Right hindlimb (tissue), 1 donor: ENCODE data around the gene SPDYE1.
"Not testable (repeated sequence)": the region's sequence is repeated elsewhere in the genome, so short reads cannot be mapped to it uniquely, and the experiment has no call there.

Experiments used
- DNase-seq: peaks from one replicate; pipeline ENCODE4 v3.0.0-alpha.2; 2018

SPDYE1 gene, protein sequence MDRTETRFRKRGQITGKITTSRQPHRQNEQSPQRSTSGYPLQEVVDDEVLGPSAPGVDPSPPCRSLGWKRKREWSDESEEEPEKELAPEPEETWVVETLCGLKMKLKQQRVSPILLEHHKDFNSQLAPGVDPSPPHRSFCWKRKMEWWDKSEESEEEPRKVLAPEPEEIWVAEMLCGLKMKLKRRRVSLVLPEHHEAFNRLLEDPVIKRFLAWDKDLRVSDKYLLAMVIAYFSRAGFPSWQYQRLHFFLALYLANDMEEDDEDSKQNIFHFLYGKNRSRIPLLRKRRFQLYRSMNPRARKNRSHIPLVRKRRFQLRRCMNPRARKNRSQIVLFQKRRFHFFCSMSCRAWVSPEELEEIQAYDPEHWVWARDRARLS

DNA sequence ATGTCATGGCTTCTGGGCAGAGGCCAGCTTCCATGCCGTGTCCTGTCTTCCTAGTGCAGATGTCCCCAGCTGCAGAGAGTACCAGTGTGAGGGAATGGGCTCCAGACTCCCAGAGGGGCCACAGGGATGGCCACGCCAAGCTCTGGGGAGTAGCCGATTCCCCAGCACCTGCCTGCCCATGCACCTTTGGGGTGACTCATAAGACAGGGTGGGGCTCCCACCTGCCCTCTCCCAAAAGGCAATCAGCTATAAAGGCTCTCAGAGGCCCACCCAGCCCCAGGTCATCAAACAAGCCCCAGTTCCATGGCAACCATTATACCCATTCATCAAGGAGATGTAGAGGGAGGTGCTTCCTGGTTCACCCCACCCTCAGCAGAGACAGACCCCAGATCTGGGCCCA lies at the start of gene SPDYE1:
SPDYE1 (plus strand) TSS at position 366 of the 400 bp plus-strand sequence. CDS start 2,053 bp downstream, outside the sequence.
- DNase-seq: not testable (repeated sequence)

DNA sequence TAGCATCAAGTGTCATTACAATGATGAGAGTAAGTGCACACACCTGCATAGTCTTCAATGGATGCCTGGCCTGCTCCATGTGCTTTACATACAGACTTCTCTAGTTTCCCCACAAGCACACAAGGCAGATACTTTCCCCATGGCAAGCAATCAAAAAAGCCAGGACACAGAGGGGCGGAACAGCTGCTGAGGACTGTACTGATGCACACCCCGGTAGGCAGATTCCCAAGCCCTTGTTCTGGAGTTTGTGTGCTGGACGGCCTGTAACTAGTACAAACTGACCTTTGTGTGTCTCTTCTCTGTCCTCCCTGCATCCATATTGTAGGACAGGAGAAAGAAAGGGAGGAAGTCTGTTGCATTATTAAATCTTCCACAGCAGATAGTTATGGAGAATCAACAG lies 45.7 kb upstream of the SPDYE1 start:
- no peak for DNase-seq

DNA sequence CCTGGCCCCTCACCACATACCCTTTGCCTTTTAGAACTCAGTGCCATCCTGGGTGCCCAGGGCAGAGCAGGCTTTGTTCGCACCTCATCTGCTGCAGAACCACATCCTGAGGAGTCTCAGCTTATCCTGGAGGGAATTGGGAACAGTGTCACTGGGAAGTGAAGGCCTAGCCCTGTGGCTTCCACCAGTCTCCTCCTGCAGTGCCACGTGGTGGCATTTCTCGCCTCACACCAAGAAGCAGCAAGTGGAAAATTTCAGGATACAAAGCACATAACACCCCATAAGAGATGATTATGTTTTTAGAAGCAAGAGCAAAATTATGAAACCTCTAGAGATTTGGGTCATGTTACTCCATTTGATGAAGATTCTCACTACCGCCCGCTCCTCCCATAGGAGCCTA lies 44.6 kb upstream of the SPDYE1 start:
- no peak for DNase-seq

DNA sequence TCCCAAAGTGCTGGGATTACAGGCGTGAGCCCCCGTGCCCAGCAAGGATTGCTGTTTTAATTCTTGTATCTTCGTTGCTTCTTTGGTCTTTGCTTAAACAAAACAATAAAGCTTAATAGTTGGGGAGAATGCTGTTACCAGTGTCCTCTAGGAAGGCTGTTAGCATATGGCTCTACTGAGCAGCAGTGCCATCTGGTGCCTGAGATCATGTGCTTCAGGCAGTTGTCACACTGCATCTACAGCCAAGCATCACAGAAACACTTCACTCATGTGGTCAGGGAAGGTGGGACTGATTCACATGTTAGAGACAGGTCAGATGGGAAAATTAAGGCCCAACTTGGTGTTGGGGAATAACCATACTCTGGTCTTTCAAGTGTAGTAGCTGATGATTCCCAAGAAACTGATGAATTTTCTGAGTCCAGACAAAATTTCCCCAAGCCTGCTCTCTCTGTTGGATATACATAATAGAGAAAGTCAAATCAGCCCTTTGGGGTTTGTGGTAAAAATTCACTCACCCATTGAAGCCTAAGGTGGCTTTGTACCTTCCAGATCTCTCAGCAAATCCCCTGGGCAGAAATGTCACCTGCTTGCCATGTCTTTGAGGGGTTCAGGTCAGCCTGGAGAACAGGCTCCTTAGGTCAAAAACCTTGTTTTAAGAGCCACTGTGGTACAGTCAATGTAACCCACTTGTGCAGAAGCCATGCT lies 43.0 kb upstream of the SPDYE1 start:
- peak; percentile 49 for DNase-seq

DNA sequence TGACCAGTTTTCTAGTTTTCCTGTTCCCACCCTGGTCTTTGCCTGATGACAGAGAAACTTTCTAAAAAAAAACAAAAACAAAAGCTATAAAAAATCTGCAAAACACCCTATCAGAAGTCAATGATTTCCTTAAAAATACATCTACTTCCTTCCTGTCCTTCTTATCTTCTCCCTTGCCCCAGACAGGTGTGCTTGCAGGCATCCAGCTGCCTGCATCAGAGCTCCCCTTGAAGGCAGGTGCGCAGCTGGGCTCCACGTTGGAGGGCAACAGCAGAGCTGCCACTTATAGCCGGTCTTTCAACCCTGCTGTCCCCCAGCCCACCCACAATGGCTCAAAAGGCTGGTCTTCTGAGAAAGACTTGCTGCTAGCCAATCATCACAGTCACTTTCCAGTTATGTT lies 41.7 kb upstream of the SPDYE1 start:
- no peak for DNase-seq

DNA sequence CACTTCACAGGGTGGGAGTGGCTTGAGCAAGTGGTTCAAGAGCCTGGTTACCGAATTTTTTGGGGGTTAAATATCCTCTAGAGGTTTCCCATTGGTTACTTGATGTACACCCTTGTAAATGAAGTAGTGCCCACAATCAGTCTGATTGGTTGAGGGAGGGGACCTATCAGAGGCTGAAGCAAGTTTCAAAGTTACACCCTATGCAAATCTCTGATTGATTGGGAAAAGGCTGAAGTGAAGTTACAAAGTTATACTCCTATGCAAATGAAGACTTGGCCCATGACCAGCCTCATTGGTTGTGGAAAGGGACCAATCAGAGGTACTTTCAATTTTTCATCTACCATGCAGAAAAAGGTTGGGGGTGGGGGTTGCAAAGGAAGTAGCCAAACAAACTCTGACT lies 36.8 kb upstream of the SPDYE1 start:
- DNase-seq: no peak

DNA sequence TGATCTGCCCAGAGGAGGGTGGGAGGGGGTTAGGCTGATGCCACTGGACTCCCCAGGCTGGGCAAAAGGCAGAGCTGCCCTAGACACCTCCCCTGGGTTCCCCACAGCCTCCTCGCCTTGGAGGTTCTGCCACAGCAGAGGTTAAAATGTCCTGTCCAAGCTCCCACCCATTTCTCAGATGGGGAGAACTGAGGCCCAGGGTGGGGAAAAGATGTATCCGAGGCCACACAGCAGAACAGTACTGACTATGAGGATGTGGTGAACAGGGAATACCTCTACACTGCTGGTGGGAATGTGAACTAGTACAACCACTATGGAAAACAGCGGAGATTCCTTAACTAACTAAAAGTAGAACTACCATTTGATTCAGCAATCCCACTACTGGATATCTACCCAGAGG lies 31.3 kb upstream of the SPDYE1 start:
- not testable (repeated sequence) for DNase-seq

DNA sequence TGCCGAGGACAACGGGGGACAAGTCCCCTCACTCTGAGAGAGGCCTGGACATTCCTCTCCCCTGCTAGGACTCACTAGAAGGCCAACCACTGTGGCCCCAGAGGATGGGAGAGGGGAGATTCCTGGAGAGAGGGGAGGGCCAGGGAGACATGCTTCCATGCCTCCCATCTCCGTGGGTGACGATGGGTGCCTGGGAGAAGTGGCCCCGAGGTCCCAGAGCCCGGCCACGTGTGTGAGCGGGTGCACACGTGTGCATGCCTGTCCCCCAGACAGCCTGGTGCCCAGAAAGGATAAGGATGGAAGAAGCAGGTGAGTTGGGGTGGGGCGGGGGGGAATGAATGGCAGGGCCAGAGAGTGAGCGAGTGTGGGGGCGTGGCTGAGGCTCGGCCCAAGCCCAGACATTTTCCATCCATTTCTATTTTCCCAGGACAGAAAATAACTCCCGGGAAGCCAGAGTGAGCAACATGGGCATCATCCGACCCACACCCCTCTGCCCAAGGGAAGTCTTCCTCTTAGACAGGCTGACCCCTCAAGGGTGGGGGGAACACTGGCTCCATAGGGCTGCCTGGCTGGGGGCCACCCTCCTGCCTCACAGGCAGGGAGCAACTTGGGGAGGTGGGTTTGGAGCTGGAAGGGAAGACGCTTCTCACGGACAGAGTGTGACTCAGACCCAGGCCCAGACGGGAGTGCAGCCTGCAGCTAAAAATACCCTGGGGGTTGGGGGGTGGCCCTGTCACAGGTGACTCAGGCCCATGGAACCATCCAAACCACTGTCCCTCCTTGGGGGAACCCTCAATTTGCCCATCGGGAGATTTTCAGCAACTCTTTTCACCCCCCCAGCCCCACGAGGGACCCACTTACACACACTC lies 29.3 kb upstream of the SPDYE1 start:
- DNase-seq: not testable (repeated sequence)

DNA sequence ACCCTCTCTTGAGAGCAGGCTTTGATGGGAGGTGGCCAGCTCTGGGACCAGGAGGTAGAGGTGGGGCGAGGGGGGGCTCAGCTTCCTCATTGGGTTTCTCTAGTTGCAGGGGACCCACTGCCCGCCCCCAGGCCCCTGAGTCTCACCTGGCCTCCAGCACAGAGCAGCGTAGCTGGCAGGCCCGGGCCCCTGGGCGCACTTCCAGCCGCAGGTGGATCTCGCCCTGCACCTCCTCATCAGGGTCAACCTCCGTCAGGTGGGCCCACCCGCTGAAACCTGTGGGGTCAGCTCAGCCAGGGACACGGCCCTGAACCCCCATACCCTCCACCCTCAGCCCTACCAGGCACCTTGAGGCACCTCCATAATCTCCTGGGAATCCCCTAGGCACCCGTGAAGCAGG lies 28.1 kb upstream of the SPDYE1 start:
- DNase-seq: not testable (repeated sequence)

DNA sequence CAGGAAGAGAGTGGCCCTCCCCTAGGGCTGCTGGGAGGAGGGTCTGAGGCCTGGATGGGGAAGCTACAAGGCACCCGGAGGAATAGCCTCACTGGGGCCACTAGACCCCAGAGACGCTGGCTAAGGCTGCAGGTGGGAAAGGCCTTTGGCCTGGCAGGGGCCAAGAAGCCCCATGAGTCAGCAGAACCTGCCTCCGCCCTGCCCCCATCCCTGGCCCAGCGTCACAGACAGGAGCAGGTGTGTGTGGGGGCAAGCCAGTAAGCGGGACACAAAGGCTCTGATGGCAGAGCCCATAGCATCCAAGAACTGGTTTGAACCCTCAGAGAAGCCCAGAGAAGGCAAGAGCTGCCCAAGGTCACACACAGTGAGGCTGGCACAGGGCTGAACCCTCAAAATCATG lies 27.0 kb upstream of the SPDYE1 start:
- not testable (repeated sequence) for DNase-seq

DNA sequence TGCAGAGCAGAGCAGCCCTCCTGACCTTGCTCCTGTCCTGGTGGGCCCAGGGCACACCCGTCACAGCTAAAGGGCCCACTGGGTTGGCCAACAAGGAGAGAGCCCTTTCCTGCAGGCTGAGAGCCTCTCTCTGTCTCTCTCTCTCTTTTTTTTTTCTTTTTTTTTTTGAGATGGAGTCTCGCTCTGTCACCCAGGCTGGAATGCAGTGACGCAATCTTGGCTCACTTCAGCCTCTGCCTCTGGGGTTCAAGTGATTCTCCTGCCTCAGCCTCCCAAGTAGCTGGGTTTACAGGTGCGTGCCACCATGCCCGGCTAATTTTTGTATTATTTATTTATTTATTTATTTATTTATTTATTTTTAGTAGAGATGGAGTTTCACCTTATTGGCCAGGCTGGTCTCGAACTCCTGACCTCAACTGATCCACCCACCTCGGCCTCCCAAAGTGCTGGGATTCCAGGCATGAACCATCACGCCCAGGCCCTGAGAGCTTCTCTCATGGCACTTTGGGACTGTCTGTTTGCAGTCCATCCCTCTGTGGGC lies 23.6 kb upstream of the SPDYE1 start:
- not testable (repeated sequence) for DNase-seq

DNA sequence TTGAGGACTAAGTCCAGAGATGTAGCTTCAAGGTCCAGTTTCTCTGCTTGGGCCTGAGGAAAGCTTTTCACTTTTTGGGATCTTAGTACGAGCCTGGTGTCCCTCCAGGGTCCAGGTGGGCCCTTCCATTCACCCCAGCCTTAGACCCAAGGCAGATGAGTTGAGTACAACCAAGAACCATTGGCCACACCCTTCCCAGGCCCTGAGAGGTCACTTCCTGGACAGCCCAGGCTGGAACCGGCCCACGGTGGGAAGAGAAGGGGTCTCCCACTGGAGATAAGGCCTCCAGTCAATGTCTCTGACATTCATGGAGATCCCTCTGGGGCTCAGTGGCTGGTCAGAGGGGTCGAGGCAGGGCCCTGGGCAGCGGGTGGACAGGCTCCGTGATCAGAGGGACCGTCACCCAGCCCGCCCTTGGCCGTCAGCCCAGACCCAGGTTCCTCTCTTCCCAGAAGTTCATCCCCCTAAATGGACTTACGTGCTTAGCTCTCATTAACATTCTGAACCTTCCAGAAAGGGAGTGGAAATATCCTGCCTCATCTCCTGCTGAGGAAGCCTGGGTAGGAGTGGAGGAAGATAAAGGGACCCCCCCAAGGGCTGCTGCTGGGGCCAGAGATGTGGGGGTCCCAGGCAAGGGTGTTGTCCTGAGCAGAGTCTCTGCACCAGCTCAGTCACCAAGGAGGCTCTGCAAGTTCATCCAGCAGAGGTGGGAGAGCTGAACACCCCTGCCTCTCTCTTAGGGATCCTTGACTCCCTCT lies 22.8 kb upstream of the SPDYE1 start:
- DNase-seq: not testable (repeated sequence)

DNA sequence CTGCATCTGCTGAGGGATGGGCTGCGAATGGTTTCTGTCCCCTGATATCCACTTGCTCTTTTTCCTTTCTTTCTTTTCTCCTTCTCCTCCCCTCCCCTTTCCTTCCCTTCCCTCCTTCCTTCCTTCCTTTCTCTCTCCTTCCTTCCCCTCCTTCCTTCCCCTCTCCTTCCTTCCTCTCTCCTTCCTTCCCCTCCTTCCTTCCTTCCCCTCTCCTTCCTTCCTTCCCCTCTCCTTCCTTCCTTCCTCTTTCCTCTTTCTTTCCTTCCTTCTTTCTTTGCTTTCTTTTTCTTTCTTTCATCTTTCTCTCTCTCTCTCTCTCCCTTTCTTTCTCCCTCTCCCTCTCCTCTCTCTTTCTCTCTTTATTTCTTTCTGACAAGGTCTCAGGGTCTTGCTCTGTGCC lies 20.2 kb upstream of the SPDYE1 start:
- no peak for DNase-seq

DNA sequence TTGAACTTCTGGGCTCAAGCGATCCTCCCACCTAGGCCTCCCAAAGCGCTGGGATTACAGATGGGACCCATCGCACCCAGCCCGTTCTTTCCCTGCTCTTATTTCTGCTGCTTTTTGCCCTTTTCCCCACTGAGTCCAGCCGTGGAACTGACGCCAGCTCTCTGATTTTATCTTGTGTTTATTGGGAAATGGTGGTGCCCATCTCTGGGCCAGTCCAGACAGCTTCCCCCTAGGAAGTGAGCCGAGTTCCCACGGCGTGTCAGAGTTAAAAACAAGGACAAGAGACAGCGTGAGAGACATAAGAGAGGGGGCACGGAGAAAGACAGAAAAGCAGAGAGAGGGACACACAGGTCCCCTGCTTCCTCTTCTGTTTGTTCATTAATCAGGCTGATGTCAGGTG lies 19.6 kb upstream of the SPDYE1 start:
- not testable (repeated sequence) for DNase-seq

DNA sequence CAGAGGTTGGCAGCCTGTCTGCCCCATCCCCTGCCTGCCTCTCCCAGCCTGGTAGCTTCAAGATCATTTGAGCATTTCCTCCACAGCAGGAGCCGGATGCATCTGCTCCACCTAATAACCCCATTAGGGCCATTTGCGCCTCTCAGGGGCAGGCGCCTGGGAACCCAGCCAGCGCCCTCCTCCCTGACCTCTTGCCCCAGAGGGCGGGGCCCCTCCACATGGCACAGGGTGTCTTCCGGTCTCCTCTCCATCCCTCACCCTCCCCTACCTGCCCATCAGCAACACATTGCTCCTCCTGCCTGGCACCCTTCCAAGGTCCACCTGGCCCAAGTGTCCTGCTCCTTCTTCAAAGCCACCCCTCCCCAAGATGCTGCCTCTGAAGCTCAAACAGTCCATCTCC lies 14.8 kb upstream of the SPDYE1 start:
- not testable (repeated sequence) for DNase-seq

DNA sequence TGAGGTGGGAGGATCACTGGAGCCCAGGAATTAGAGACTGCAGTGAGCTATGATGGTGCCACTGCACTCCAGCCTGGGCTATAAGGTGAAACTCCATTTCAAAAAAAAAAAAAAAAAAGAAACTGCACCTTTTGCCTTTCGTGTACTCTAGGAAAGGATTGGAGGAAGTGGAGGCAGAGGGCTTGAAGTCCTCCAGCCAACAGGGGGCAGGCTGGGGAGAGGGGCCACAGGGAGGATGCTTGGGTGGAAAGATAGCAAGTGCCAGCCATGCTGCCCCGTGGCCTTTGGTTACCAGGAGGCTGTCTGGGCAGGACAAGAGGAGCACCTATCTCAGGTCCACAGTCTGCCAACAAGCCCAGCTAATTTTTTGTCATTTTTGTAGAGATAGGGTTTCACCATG lies 14.0 kb upstream of the SPDYE1 start:
- not testable (repeated sequence) for DNase-seq

DNA sequence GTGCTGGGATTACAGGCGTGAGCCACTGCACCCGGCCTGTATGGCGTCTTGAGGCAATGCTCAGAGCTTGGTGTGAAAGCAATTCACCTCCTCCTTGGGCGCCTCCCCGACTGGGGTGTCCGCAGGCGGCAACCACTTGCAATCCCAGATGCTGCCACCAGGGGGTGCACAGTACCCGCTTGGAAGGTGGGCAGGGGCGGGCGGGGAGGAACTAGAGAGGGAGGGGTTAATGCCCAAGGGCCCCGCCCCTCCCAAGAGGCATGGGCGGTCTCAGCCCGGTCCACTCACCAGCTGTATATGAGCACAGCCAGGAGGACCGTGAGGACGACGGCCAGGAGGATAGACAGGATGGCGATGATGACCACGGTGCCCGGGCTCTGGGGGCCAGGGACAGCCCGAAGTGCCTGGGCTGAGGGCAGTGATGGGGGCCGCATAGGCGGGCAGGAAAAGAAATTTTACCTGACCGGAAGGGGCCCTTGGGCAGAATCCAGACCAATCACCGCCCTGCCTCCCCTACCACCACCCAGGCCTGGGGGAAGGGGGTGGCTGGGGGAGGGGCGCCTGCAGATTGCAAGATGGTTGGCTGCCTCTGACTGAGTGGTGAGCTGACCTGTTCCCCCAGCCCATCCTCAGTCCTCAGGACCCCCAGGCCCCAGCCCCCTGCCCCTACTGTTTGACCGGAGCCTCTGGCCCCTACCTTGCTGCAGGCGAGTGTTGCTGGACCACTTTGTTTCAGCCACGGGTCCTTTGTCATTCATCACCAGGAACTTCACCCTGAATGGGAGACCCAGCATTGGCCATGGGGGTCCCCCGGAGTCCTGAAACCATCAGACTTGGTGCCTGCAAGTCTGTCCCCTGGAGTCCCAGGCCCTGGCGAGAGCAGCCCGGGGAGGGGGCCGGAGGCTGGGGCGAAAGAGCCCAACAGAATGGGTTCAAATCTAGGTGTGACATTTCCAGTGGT lies 11.5 kb upstream of the SPDYE1 start:
- DNase-seq: peak; percentile 53

DNA sequence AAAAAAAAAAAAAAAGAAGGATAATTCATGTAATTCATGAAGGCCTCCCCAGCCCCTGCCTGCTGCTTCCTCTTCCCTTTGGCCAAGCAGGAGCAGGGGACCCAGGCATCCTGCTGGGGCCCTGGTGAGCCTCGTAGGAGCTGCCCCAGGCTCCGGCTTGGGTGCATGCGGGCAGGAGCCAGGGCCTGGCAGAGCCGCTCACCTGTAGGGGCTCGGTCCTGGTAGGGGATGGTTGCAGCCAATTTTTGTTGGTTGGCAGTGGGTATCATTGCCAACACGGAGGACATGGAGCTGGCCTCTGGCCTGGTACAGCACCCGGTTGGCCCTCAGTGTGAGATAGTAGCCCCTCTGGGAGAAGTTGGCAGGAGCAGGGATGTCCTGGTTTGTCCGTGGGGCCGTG lies 10.2 kb upstream of the SPDYE1 start:
- not testable (repeated sequence) for DNase-seq

DNA sequence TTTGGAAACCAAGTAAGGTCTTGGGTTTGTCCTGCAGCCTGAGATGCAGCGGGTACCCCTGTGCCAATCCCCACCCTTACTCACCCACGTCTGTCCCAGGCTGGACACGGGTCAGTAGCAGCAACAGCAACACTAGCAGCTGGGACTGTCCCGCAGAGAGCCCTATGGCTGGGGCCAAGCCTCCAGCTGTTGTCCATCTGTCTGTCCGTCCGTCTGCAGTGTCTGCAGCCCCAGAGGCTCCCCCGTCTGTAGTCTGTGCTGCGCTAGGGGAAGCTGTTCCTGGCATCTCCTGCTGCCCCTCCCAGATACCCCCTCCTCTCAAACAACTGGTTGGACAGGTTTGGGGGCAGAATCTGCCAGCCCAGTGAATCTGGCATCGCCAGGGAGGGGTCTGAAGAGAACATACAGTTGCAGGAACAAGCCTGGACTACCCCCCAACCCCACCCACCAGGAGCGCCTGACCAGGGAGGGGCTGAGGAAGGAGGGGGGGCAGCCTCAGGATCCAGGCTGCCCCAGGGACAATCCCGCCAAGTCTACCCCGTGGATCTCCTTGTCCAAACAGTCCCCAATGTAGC lies 7.6 kb upstream of the SPDYE1 start:
- DNase-seq: peak; percentile 32

DNA sequence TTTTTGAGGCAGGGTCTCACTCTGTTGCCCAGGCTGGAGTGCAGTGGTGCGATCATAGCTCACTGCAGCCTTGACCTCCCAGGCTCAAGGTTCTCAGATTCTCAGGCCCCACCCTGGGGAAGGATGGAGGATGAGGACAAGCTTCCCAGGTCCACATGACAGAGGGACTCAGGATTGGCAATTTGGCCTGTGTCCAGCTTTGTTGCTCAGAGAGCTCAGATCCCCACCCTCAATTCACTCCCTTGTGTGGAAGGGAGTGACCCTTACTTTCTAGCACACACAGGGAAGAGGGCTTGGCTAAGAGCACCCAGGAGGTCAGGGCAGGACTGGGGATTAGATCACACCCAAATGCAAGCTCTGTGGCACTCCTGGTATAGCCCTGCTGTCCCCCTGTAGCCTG lies 6.9 kb upstream of the SPDYE1 start:
- DNase-seq: not testable (repeated sequence)

DNA sequence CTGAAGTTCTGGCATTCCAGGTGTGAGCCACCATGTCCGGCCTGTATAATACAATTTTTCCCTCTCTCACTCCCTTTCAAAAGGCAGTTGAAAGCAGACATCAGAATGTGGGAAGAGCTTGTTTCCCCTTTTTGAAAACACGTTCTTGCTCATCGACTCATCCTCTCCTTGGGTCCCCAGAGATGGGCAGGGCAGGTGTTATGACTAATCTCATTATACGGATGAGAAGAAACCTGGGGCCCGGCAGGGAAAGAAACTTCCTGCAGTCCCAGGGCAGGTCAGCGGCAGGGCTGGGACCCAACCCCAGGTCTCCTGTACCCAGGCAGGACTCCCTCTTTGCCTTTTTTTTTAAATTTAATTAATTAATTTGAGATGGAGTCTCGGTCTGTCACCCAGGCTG lies 4.8 kb upstream of the SPDYE1 start:
- not testable (repeated sequence) for DNase-seq
